ENCODE results near the gene KRTAP1-1. TPM values are rescaled to one million over a fixed set of nuclear protein-coding genes. Genes with fewer than 3 reads are reported as not detected.

Gene KRTAP1-1
- total and polyA plus RNA-seq, 2 of the 8 experiments (the other 6 are each of a cell fraction or from before 2014, with no cell fraction given), result not detected

DNA sequence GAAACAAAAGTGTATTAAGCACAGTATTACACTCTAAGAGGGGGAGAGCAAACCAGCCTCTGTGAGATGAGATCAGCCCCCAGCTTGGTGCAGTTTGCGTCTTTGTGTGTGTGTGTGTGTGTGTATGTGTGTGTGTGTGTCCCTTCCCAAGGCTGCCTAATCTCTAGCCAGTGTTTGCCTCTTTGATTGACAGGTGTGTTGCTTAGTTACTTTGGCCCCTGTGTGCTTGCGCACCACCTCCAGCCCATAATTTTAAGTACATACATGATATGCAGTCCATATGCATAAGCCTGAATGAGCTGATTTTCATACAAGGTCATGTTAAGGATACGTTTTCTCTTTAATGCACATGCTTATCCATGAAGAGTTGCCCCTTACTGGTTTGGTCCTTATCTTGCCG lies 39.5 kb downstream of the KRTAP1-1 start:
- Histone ChIP-seq H3K4ac (replicated peaks; ENCODE audit: insufficient read length, low read depth, low read length) (no peak overlapping the region), H3K56ac (replicated peaks; ENCODE audit: insufficient read length, low read depth, low read length) (no peak overlapping the region), H2BK5ac (ENCODE audit: low read depth, low read length) (no peak overlapping the region), H3K79me1 (ENCODE audit: low read depth, low read length) (no peaks in the 10 kb centered on the region), H3K4me3 (ENCODE audit: extremely low read depth in 1 of 4, insufficient read depth in 2 of 4, low read depth in 3 of 4, low read length in 4 of 4) (no peak overlapping the region), H3K4me2 (ENCODE audit: insufficient read depth in 1 of 2, low read depth in 2 of 2, low read length in 2 of 2) (no peak overlapping the region), H3K36me3 (ENCODE audit: control insufficient read depth in 2 of 4, insufficient read depth in 4 of 4, low read length in 3 of 4) (no peaks in the 10 kb centered on the region), H3K27ac (ENCODE audit: low read depth, low read length) (no peak overlapping the region), H3K4me1 (replicated peaks in 1 of 4; ENCODE audit: control insufficient read depth in 3 of 4, insufficient read depth in 4 of 4, low read length in 3 of 4) (no peaks in the 10 kb centered on the region; a peak in 1 of 7 replicates), H4K20me1 (replicated peaks in 1 of 2; ENCODE audit: control insufficient read depth in 1 of 2, insufficient read depth in 2 of 2, low read length in 2 of 2) (no peaks in the 10 kb centered on the region), H2BK120ac (replicated peaks; ENCODE audit: low read depth, low read length) (no peak overlapping the region), H3K23ac (ENCODE audit: insufficient read length) (no peak overlapping the region), H3K9me3 (ENCODE audit: insufficient read depth in 2 of 2, low read depth in 1 of 2, low read length in 1 of 2) (no peaks in the 10 kb centered on the region), H3K27me3 (replicated peaks in 1 of 4; ENCODE audit: control insufficient read depth in 3 of 4, extremely low read depth in 1 of 4, insufficient read depth in 3 of 4, low read length in 3 of 4) (no peaks in the 10 kb centered on the region), H3K79me2 (ENCODE audit: control insufficient read depth in 1 of 2, insufficient read depth in 2 of 2, low read length in 2 of 2) (no peaks in the 10 kb centered on the region), H3K14ac (ENCODE audit: insufficient read length) (no peak overlapping the region), H4K8ac (ENCODE audit: extremely low read depth, insufficient read depth, low read length) (no peak overlapping the region), H2BK12ac (ENCODE audit: low read depth, low read length) (no peak overlapping the region), H2AK5ac (ENCODE audit: low read depth, low read length) (no peak overlapping the region), H3K9ac (replicated peaks in 1 of 4; ENCODE audit: extremely low read depth in 1 of 4, low read depth in 3 of 4, low read length in 3 of 4) (no peak overlapping the region), H4K91ac (replicated peaks; ENCODE audit: insufficient read length, low read length) (no peak overlapping the region), H3K23me2 (ENCODE audit: low read depth, low read length) (no peaks in the 10 kb centered on the region), H2BK20ac (ENCODE audit: low read length) (no peak overlapping the region), H2AFZ (ENCODE audit: low read length) (no peak overlapping the region), H2BK15ac (ENCODE audit: low read length) (no peak overlapping the region), H3K18ac (ENCODE audit: extremely low read depth, low read length) (no peak overlapping the region), H4K5ac (ENCODE audit: insufficient read length, low read depth, low read length) (no peak overlapping the region)
- WGBS, 2 experiments (ENCODE audit: extremely low coverage in 1 of 2, insufficient coverage in 1 of 2, insufficient read length in 1 of 2, insufficient replicate concordance in 2 of 2, low coverage in 1 of 2, low lambda C conversion rate in 2 of 2, missing lambda C conversion rate in 1 of 2), result 91% methylated on average over 4 of the region's 4 CpGs; no CpG with 5 or more reads in 1 of the 2 experiments
- DNase-seq (ENCODE audit: low read depth in 1 of 2, low spot score in 2 of 2) (no peak), FAIRE-seq (no peak)
- TF ChIP-seq NANOG (IDR thresholded peaks at IDR 0.05; ENCODE audit: insufficient read depth, low read depth, low read length, poor library complexity, severe bottlenecking), result no peak
- no peak for TF ChIP-seq TAF1 (IDR thresholded peaks at IDR 0.05; ENCODE audit: low read depth, low read length)
- TF ChIP-seq SUZ12 (IDR thresholded peaks at IDR 0.05; ENCODE audit: low read length), result no peak
- no peak for TF ChIP-seq RNF2 (IDR thresholded peaks at IDR 0.05; ENCODE audit: borderline replicate concordance, low read depth, low read length, missing control alignments, poor library complexity, severe bottlenecking)
- no peak for TF ChIP-seq EZH2 (IDR thresholded peaks at IDR 0.05; ENCODE audit: low read depth, low read length, severe bottlenecking)
- TF ChIP-seq TAF7 (optimal IDR thresholded peaks at IDR 0.05; ENCODE audit: borderline replicate concordance, low read depth, low read length), result no peak
- TF ChIP-seq EGR1 (IDR thresholded peaks at IDR 0.05; ENCODE audit: borderline replicate concordance, low read depth, low read length), result no peak
- TF ChIP-seq POLR2A (IDR thresholded peaks at IDR 0.05; ENCODE audit: control extremely low read depth in 1 of 2, low read depth in 2 of 2, low read length in 2 of 2), result no peak
- TF ChIP-seq SP2 (IDR thresholded peaks at IDR 0.05; ENCODE audit: low read length), result no peak
- no peak for TF ChIP-seq EP300 (IDR thresholded peaks at IDR 0.05; ENCODE audit: borderline replicate concordance in 1 of 2, low read depth in 2 of 2, low read length in 2 of 2)
- no peak for TF ChIP-seq BCL11A (IDR thresholded peaks at IDR 0.05; ENCODE audit: low read depth in 2 of 2, low read length in 2 of 2)
- TF ChIP-seq KDM4A (IDR thresholded peaks at IDR 0.05; ENCODE audit: low read depth, low read length, severe bottlenecking), result no peak
- no peak for TF ChIP-seq KDM1A (IDR thresholded peaks at IDR 0.05; ENCODE audit: borderline replicate concordance, low read length)
- no peak for TF ChIP-seq SP1 (IDR thresholded peaks at IDR 0.05; ENCODE audit: low read depth, low read length)
- no peak for TF ChIP-seq RFX5 (IDR thresholded peaks at IDR 0.05; ENCODE audit: borderline replicate concordance, low read depth, low read length)
- ChIA-PET CTCF (ENCODE audit: partially characterized antibody) (interaction anchor here (1.0 kb wide), 1 partner anchor 38 kb away, joined by 3 read pairs; no protein-coding TSS in a partner anchor), POLR2A (ENCODE audit: partially characterized antibody) (no interaction called here)

Data from H1 (cell line).